Activated CD4-positive, alpha-beta T cell treated with anti-CD3 and anti-CD28 coated beads for 36 hours (primary cell): ENCODE results near the gene MCRIP1. TPM values are rescaled to one million over a fixed set of nuclear protein-coding genes. Genes with fewer than 3 reads are reported as not detected.
"Not testable (repeated sequence)": the region's sequence is repeated elsewhere in the genome, so short reads cannot be mapped to it uniquely, and the experiment has no call there.

ENCODE experiments used
- ATAC-seq: fragments of 200-7000 bp; cut with Tn5 transposase; one replicate; pipeline ENCODE4 v1.10.0; 2021; ENCODE audit warnings: mild to moderate bottlenecking, moderate library complexity
- CTCF ChIA-PET: fragments of 350-600 bp; sonication (Branson Sonifier 250); formaldehyde crosslinking; loops from one replicate; lab custom pipeline; 2021; ENCODE audit warnings: antibody characterized with exemption; lab: Charles Lee
- POLR2A ChIA-PET: fragments of 350-600 bp; sonication (Branson Sonifier 250); formaldehyde crosslinking; loops from one replicate; lab custom pipeline; 2021; ENCODE audit warnings: antibody characterized with exemption, inconsistent platforms; lab: Charles Lee
- DNase-seq: peaks from one replicate; pipeline ENCODE4 v3.0.0-alpha.2; 2020
- H3K27ac Mint-ChIP-seq: one replicate; pipeline ENCODE4 v1.8.0; 2021; ENCODE audit warnings: mixed read lengths
- H3K27me3 Mint-ChIP-seq: one replicate; pipeline ENCODE4 v1.8.0; 2021; ENCODE audit warnings: mixed read lengths
- H3K36me3 Mint-ChIP-seq: one replicate; pipeline ENCODE4 v1.8.0; 2021; ENCODE audit warnings: low read depth, mixed read lengths
- H3K4me1 Mint-ChIP-seq: one replicate; pipeline ENCODE4 v1.8.0; 2021; ENCODE audit warnings: mixed read lengths
- H3K4me3 Mint-ChIP-seq: one replicate; pipeline ENCODE4 v1.8.0; 2021; ENCODE audit warnings: mild to moderate bottlenecking, moderate library complexity, mixed read lengths
- H3K9me3 Mint-ChIP-seq: one replicate; pipeline ENCODE4 v1.8.0; 2021; ENCODE audit warnings: low read depth, mixed read lengths
- intact Hi-C, 2 experiments: fragments of 100-400 bp; cut with DNase I in 1 of 2; cut with micrococcal nuclease in 1 of 2; formaldehyde crosslinking; loops; one replicate each; pipeline versions ENCODE4 v1.14.2 to v1.15.1; 2022 to 2024; cut with DNase I, micrococcal nuclease
- total RNA-seq, 2 experiments: library from RNA; stranded (reverse); gene quantifications; one replicate each; pipeline ENCODE4 v1.2.3, GENCODE V29; 2021

Gene MCRIP1
- total RNA-seq, 2 experiments from 2014 or later: 45.8 to 50.4 TPM

DNA sequence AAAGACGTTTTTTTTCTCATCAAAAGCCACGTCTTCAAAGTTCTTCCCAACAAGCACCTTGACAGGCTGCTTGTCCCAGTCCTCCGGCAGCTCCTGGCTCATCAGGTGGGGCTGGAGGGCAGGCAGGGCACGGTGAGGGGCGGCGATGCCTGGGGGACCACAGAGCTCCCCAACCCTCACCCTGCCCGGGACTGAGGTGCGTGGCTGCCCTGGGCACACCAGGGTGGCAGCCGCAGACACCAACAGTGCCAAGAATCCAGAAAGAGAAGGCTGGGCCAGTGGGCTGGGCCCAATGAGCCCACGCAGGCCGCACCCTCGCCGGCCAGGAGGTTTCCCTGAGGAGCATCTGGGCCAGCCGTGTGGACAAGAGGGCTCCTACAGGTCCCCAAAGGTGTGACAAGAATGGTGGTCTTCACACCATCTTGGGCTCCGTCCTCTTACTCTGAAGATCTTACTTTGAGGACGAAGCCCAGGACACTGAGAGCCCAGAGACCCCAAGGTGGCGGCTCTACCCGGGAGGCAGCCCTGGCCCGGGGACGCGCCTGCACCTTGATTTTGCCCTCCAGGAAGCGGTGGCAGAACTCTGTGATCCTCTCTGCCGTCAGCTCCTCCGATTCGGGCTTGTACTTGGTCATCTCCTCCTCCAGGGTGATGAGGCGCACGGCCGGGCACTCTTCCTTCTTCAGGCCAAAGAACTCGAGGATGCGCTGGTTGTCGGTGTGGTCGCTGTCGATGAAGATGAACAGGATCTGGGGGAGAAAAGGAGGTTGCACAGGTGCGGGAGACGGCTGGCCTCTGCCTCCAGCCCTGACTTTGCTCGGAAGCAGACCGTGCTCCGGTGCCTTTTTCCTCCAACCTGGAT, 13.0 kb upstream of the MCRIP1 start:
- CTCF ChIA-PET: no interaction called here
- H3K27me3 Mint-ChIP-seq: no peaks in the 10 kb centered on the region
- no peaks in the 10 kb centered on the region for H3K9me3 Mint-ChIP-seq
- POLR2A ChIA-PET: no interaction called here
- intact Hi-C loops: no loop called here
- no peak overlapping the region for H3K27ac Mint-ChIP-seq
- ATAC-seq (no peak), DNase-seq (no peak)
- H3K4me1 Mint-ChIP-seq: no peaks in the 10 kb centered on the region
- peaks cover 39% of the 10 kb centered on the region for H3K36me3 Mint-ChIP-seq
- H3K4me3 Mint-ChIP-seq: no peak overlapping the region

GRCh38 chr17:81845361-81845760, 12.3 kb upstream of the MCRIP1 start:
- no peaks in the 10 kb centered on the region for H3K27me3 Mint-ChIP-seq
- DNase-seq (no peak), ATAC-seq (no peak)
- no peak overlapping the region for H3K27ac Mint-ChIP-seq
- intact Hi-C loops: no loop called here
- peaks cover 37% of the 10 kb centered on the region for H3K36me3 Mint-ChIP-seq
- H3K4me1 Mint-ChIP-seq: no peaks in the 10 kb centered on the region
- ChIA-PET POLR2A (no interaction called here), CTCF (interaction anchor here (0.6 kb wide), 1 partner anchor 114 kb away, joined by 3 read pairs; no protein-coding TSS in a partner anchor)
- no peak overlapping the region for H3K4me3 Mint-ChIP-seq
- H3K9me3 Mint-ChIP-seq: no peaks in the 10 kb centered on the region

DNA sequence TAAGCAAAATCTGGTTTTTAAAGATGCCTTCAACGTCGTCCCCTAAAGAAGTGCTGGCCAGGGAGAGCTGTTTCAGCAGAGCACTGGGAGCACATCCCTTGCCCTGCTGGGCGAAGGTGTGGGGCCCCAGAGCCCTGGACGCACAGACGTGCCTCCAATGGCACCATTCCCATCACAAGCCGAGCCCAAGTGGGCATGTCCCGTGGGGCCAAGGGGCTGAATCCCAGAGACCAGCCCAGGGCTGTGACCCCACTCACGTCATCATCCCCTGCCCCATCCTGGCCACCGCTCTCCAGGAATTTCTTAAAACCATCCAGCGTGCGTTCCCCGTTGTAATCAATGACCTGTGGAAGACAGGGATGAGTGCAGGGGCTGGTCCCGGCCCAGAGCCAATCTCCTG, 11.8 kb upstream of the MCRIP1 start:
- no peak for ATAC-seq
- Mint-ChIP-seq H3K4me1 (no peaks in the 10 kb centered on the region), H3K9me3 (no peaks in the 10 kb centered on the region), H3K4me3 (no peak overlapping the region), H3K36me3 (peaks cover 37% of the 10 kb centered on the region), H3K27me3 (no peaks in the 10 kb centered on the region), H3K27ac (no peak overlapping the region)
- intact Hi-C loops: no loop called here
- DNase-seq: no peak
- CTCF ChIA-PET: interaction anchor here (0.6 kb wide), 1 partner anchor 114 kb away, joined by 3 read pairs; no protein-coding TSS in a partner anchor
- POLR2A ChIA-PET: no interaction called here

DNA sequence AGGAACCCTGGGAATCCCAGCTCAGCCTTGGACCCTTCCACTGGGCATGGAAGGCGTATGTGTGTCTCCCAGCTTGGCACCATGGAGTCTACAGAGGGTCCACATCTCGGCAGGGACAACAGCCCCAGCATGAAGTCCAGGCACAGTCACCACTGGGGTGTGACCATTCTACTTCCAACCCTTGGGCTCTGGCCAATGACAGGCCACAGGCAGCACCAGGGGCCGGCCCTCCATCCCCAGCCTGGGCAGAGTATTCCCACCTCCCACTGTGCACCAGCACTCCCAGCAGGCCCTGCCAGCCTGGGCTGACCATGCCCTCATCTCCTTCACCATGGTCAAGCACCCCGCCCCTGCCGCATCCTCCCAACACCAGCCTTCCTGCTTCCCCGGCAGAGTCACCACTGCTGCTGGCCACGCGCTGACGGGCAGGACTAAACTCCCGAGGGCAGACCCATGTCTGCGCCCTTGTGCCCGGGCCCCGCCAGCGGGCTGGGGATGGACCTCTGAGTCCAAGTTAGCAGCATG, 11.3 kb upstream of the MCRIP1 start:
- H3K36me3 Mint-ChIP-seq: peaks cover 37% of the 10 kb centered on the region
- H3K9me3 Mint-ChIP-seq: no peaks in the 10 kb centered on the region
- no peaks in the 10 kb centered on the region for H3K4me1 Mint-ChIP-seq
- ChIA-PET CTCF (no interaction called here), POLR2A (no interaction called here)
- H3K27me3 Mint-ChIP-seq: no peaks in the 10 kb centered on the region
- intact Hi-C loops: no loop called here
- ATAC-seq: no peak
- no peak for DNase-seq
- H3K4me3 Mint-ChIP-seq: no peak overlapping the region
- no peak overlapping the region for H3K27ac Mint-ChIP-seq

DNA sequence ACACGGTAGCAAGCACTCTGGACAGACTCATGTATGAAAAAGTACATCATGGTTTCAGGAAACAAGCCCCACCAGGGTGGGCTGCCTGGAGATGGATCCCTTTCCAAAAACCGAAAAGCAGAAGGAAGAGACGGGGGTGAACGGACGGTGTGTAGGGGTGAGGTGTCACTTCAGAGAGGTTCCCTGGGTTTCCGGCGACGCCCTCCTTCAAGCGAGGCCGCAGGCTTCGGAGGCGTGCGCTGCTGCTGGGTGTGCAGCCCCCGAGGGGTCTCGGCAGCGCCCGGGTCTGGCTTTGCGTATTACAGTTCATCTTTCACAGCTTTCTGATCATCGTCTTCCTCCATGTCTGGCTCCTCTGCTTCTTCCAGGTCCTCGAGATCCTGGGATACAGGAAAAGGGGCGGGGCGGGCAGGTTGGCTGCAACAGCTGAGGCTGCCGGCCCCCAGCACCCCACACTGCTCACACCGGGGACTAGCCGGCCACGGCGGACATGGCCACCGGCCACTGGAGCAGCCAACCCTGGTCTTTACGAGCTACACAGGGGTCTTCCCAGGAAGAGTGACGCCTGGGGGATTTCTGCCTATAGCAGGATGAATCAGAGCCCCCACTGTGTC, 10.7 kb upstream of the MCRIP1 start:
- DNase-seq (no peak), ATAC-seq (no peak)
- no peaks in the 10 kb centered on the region for H3K9me3 Mint-ChIP-seq
- POLR2A ChIA-PET: interaction anchor here (0.7 kb wide), 1 partner anchor 740 kb away, joined by 4 read pairs; no protein-coding TSS in a partner anchor
- H3K4me1 Mint-ChIP-seq: no peaks in the 10 kb centered on the region
- no peak overlapping the region for H3K4me3 Mint-ChIP-seq
- H3K27me3 Mint-ChIP-seq: no peaks in the 10 kb centered on the region
- no peak overlapping the region for H3K27ac Mint-ChIP-seq
- CTCF ChIA-PET: no interaction called here
- intact Hi-C loops: no loop called here
- peaks cover 34% of the 10 kb centered on the region for H3K36me3 Mint-ChIP-seq

GRCh38 chr17:81842725-81843504, 9.8 kb upstream of the MCRIP1 start:
- POLR2A ChIA-PET: interaction anchor here (0.7 kb wide), 1 partner anchor 739 kb away, joined by 4 read pairs; no protein-coding TSS in a partner anchor
- H3K36me3 Mint-ChIP-seq: peaks cover 32% of the 10 kb centered on the region
- H3K4me1 Mint-ChIP-seq: no peaks in the 10 kb centered on the region
- no peak overlapping the region for H3K27ac Mint-ChIP-seq
- H3K9me3 Mint-ChIP-seq: no peaks in the 10 kb centered on the region
- CTCF ChIA-PET: interaction anchor here (1.0 kb wide), 1 partner anchor 18 kb away, joined by 6 read pairs; no protein-coding TSS in a partner anchor
- intact Hi-C loops: no loop called here
- no peaks in the 10 kb centered on the region for H3K27me3 Mint-ChIP-seq
- DNase-seq: no peak
- ATAC-seq: no peak
- no peak overlapping the region for H3K4me3 Mint-ChIP-seq

DNA sequence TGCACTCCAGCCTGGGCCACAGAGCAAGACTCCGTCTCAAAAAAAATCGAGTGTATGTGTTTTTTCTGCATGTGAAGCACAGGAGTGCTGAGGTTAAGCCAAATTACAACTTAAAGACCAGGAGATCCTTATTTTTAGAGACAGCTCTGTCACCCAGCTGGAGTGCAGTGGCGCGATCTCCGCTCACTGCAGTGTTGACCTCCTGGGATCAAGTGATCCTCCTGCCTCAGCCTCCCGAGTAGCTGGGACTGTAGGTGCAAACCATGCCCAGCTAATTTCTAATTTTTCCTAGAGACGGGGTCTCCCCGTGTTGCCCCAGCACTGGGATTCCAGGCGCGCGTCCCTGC, 9.3 kb upstream of the MCRIP1 start:
- H3K4me1 Mint-ChIP-seq: no peaks in the 10 kb centered on the region
- no peak for ATAC-seq

DNA sequence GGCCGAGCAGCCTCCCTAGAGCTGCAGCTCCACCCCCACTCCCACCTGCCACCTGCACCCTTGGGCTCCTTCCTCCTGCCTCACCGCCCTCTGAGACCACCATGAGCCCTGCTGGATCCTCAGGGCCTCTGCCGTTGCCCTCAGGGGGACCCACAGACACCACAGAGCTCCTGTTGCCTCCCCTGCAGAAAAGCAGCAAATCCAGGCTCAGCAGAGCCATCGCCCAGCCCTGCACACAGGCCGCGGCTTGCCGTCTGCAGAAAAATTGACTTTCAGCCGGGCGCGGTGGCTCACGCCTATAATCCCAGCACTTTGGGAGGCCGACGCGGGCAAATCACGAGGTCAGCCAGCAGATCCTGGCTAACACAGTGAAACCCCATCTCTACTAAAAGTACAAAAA, 8.8 kb upstream of the MCRIP1 start:
- ChIA-PET POLR2A (interaction anchor here (0.6 to 1.1 kb wide), 2 partner anchors 20 to 265 kb away, joined by 3 to 4 read pairs; no protein-coding TSS in a partner anchor), CTCF (no interaction called here)
- H3K9me3 Mint-ChIP-seq: no peaks in the 10 kb centered on the region
- no peak for DNase-seq
- H3K27me3 Mint-ChIP-seq: no peaks in the 10 kb centered on the region
- no peak overlapping the region for H3K4me3 Mint-ChIP-seq
- no peak overlapping the region for H3K27ac Mint-ChIP-seq
- no peak for ATAC-seq
- peaks cover 28% of the 10 kb centered on the region for H3K36me3 Mint-ChIP-seq
- no peaks in the 10 kb centered on the region for H3K4me1 Mint-ChIP-seq
- intact Hi-C loops: no loop called here

More for the DNA sequence above, 9.3 kb upstream of the MCRIP1 start:
- DNase-seq: no peak
- POLR2A ChIA-PET: no interaction called here
- CTCF ChIA-PET: interaction anchor here (1.0 kb wide), 1 partner anchor 19 kb away, joined by 6 read pairs; no protein-coding TSS in a partner anchor
- intact Hi-C loops: no loop called here
- Mint-ChIP-seq H3K27me3 (no peaks in the 10 kb centered on the region), H3K36me3 (peaks cover 32% of the 10 kb centered on the region), H3K9me3 (no peaks in the 10 kb centered on the region), H3K4me3 (no peak overlapping the region), H3K27ac (no peak overlapping the region)

GRCh38 chr17:81840826-81841778, 8.0 kb upstream of the MCRIP1 start:
- ChIA-PET POLR2A (interaction anchor here (0.6 to 1.1 kb wide), 2 partner anchors 21 to 264 kb away, joined by 3 to 4 read pairs; no protein-coding TSS in a partner anchor), CTCF (no interaction called here)
- no peaks in the 10 kb centered on the region for H3K27me3 Mint-ChIP-seq
- H3K4me1 Mint-ChIP-seq: no peaks in the 10 kb centered on the region
- DNase-seq: no peak
- peaks cover 22% of the 10 kb centered on the region for H3K36me3 Mint-ChIP-seq
- no peaks in the 10 kb centered on the region for H3K9me3 Mint-ChIP-seq
- no peak for ATAC-seq
- no peak overlapping the region for H3K27ac Mint-ChIP-seq
- intact Hi-C loops: no loop called here
- H3K4me3 Mint-ChIP-seq: no peak overlapping the region

DNA sequence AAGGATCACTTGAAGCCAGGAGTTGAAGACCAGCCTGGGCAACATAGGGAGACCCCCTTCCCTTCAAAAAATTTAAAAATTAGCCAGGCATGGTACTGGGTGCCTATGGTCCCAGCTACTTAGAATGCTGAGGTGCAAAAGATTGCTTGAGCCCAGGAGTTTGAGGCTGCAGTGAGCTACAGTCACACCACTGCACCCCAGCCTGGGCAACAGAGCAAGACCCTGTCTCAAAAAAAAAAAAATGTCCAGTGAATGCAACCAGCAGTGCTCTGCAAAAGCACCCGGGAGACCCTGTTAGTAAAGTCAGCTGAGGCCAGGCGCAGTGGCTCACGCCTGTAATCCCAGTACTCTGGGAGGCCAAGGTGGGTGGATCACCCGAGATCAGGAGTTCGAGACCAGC, 7.0 kb upstream of the MCRIP1 start:
- CTCF ChIA-PET, H3K27me3 Mint-ChIP-seq, DNase-seq, H3K4me3 Mint-ChIP-seq, H3K27ac Mint-ChIP-seq, H3K4me1 Mint-ChIP-seq, intact Hi-C loops, ATAC-seq, H3K9me3 Mint-ChIP-seq: not testable (repeated sequence)
- H3K36me3 Mint-ChIP-seq: peaks cover 16% of the 10 kb centered on the region
- POLR2A ChIA-PET: interaction anchor here (0.6 kb wide), 1 partner anchor 45 kb away, joined by 4 read pairs; no protein-coding TSS in a partner anchor
